ENCODE results near the gene ATL2. TPM values are rescaled to one million over a fixed set of nuclear protein-coding genes. Genes with fewer than 3 reads are reported as not detected.
"Not testable (repeated sequence)": the region's sequence is repeated elsewhere in the genome, so short reads cannot be mapped to it uniquely, and the experiment has no call there.

Gene ATL2
- total RNA-seq, 1 experiment from 2014 or later: 91.2 TPM

DNA sequence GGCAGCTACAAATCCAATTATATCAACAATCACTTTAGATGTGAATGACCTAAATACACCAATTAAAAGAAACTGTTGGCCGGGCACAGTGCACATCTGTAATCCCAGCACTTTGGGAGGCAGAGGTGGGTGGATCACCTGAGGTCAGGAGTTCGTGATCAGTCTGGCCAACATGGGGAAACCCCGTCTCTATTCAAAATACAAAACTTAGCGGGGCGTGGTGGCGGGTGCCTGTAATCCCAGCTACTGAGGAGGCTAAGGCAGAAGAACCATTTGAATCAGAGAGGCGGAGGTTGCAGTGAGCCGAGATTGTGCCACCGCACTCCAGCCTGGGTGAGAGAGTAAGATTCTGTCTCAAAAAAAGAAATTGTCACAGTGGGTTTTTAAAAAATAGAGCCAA, 49.5 kb downstream of the ATL2 start:
- no peak for DNase-seq (ENCODE audit: low spot score)

DNA sequence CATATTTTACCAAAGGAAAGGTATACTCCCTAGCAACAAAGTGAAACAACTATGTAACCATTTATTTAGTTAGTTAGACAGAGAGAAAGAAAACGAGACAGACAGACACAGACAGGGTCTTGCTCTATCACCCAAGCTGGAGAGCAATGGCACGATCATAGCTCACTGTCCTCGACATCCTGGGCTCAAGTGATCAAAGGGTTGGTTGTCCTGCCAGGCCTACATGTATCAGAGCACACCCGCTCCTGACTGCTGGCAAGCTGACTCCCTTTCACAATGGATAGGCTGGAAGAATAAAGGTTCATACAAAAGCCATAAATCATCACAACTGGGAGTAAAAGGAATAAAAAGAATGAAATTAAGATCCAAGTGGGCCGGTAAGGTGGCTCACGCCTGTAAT, 53.5 kb downstream of the ATL2 start:
- DNase-seq (ENCODE audit: low spot score): no peak

DNA sequence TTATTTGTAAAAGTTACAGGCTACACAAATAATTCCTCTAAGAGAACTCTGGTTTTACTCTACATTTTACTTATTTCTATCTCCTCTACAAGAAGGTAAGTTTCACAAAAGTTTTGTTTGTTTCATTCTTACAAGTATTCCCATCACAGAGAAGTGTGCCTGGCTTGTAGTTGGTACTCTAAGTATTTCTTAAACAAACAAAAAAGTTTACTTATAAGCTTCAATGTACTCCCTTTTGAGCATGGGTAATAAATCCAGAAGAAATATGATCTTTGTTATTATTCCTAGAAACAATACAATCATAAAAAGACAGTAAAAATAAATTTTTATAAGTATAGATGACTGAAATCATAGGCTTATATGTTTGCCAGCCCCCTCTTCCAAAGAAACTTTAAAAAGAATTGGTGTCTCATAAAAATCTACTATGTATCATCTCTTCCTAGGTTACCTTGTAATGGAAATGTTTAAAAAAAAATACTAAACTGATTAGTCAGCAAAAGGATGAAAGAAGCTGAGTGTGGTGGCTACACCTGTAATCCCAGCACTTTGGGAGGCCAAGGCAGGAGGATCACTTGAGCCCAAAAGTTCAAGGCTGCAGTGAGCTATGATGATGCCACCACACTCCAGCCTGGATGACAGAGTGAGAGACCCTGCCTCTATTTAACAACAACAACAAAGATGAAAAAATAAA, 54.7 kb downstream of the ATL2 start:
- DNase-seq (ENCODE audit: low spot score): no peak

DNA sequence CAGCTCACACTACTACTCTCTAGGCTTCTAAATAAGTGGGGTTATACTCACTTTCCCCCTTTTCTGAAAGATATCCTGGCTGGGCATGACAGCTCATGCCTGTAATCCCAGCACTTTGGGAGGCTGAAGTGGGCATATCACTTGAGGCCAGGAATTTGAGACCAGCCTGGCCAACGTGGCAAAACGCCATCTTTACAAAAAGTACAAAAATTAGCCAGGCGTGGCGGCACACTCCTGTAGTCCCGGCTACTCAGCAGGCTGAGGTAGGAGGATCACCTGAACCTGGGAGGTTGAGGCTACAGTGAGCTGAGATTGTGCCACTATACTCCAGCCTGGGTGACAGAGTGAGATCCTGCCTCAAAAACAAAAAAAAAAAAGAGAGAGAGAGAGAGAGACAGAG, 57.8 kb downstream of the ATL2 start:
- DNase-seq (ENCODE audit: low spot score): not testable (repeated sequence)

DNA sequence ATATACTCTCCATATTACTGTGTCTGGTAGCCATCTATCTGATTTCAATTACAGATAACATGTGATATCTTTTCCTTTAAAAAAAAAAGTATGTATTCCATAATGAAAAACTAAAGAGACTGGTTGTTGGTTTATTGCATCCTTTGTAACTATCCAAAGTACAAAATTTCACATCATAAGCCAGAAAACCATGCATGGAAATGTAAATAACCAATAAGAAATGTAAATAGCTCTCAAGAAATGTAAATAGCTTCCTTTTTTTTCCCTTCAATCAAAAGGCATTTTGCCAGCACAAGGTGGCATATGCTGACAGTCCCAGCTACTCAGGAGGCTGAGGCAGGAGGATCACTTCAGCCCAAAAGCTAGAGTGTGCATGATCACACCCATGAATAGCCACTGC, 59.3 kb downstream of the ATL2 start:
- DNase-seq (ENCODE audit: low spot score): no peak

DNA sequence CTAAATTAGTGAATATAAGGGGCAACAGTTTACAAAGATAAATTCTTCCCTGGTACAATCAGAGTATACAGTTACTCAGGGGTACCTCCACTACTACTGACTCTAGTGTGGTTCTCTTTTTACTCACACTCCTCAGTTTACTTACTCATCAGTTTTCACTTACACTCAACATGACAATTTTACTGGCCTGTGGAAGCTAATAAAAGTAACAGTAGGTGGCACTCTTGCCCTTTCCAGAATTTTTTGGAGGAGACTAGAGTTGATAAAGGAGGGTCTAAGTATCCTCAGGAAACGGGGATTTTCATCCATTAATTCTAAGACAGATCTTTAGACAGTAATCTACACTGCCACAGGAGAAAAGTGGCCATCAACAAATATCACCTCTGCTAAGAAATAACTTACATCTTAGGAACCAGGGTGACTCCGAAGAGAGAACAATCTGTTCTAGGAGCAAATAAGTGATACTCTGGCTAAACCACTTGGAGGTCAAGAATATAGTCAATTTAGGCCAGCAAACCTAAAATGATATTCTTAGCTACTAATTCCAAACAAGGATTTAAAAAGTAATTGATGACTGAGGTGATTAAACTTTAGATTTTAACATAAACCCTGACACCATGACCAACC, 61.3 kb downstream of the ATL2 start:
- peak; percentile 47 for DNase-seq (ENCODE audit: low spot score)

DNA sequence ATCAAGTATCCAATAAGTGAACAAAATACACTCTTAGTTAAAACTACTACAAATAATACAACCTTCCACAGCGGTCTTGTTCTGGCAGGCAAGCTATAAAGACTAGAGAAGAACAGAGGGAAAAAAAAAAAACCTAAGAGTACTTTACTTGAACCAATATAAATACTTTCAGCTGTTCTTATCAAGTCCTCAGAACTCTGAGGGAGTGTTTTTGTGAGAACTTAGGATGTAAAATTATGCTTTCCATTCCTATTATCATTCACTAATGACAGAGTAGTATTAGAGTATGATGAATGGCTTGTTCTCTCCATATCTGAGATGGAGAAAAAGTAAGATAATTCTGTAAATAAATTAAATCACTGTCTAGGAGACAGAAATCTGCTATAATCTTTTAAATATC, 68.3 kb downstream of the ATL2 start:
- no peak for DNase-seq (ENCODE audit: low spot score)

DNA sequence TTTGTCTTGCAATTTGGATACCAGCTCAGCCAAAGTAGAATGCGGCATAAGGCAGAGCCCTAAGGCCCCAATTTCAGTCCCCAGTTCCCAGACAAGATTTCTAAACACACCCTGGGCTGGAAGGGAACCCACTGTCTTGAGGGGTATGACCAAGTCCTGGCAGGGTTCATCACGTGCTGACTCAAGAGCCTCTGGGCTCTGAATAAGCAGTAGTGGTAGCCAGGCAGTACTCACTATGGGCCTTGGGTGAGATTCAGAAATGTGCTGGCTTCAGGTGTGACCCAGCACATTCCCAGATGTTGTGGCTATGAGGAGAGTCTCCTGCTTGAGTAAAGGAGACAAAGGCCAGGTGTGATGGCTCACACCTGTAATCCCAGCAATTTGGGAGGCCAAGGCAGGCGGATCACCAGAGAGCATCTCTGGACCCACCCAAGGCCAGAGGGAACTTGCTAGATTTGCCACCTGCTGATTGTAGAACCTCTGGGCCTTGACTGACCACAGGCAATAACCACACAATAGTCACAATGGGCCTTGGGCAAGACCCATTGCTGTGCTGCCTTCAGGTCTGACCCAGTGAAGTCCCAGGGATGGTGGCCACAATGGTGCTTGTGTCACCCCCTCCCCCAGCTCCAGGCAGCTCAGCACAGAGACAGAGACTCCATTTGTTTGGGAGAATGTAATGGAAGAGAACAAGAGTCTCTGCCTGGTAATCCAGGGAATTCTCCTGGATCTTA, 74.9 kb downstream of the ATL2 start:
- no peak for DNase-seq (ENCODE audit: low spot score)

DNA sequence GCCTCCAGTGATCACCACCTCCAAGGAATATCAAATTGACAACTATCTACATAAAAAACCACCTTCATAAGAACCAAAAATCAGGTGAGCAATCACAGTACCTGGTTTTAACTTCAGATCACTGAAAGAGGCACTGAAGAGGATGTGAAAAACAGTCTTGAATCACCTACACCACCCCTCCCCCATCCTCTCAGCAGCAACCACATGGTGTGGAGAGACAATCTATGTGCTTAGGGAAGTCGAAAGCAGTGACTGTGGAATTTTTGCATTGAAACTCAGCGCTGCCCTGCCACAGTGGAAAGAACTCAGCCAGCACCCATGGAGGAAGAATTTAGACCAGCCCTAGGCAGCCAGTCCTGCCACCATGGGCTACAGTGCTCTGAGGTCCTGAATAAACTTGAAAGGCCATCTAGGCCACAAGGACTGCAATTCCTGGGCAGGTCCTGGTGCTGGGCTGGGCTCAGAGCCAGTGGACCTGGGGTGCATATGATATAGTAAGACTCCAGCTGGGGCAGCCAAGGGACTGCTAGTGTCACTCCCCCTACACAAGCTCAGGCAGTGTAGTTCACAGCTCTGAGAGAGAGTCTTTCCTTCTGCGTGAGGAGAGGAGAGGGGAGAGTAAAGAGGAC, 75.6 kb downstream of the ATL2 start:
- no peak for DNase-seq (ENCODE audit: low spot score)

DNA sequence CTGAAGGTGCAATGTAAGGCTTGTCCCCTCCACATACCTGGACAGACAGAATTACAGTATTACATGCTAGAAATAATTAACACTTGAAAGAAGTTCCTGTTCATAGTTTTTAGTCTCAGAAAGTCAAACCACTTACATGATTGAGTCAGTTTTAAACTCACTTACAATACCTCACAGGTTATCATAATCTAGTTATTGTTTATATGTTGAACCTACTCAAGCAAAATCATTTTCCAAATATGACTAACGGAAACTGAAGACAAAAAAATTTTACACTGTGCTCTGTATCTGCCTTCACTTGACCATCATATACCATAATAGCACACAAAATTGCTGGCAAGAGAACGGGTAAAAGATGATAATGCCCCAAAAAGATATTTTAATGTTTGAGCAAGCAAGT, 78.5 kb downstream of the ATL2 start:
- no peak for DNase-seq (ENCODE audit: low spot score)

DNA sequence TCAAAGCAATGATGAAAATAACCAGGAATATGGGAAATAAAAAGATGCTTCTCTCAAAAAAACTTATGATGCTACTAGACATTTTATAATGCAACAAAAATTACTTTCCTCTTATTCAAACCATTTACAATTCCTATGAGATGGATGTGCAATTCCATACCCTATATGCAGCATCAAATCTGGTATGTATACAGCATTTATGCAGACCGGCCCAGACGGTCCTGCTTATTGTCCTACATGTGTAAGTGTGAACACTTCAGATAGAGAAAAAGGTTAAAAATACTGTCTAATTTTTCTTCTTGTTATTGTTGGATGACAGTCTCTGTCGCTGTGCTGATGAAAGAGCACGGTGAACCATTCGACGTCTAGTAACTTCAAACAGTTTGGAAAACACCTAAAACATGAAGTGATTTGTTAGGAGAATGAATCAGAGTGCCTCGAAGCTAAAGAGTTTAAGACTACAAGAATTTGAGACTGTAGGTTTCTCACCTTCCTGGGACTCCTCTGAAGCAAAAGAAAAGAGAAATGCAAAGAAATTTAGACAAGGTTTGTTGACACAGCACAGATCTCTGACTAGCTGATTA, 80.8 kb downstream of the ATL2 start:
- DNase-seq (ENCODE audit: low spot score): no peak

DNA sequence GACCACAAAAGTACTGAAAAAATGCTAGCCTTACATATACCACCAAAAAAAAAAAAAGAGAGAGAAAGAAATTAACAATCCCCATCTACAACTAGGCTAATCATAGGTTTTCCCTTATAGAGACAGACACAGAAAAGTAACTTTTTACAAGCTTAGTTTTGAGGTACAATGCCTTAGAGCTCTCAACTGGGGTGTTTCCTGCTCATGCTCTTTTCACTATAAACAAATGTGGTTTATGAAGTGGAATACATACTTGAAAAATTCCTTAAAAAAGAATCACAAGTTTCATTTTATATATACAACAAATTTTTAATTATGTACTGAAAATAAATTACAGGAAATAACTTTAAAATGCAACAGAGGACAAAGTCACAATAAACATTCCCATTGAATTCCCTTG, 82.5 kb downstream of the ATL2 start:
- DNase-seq (ENCODE audit: low spot score): no peak

DNA sequence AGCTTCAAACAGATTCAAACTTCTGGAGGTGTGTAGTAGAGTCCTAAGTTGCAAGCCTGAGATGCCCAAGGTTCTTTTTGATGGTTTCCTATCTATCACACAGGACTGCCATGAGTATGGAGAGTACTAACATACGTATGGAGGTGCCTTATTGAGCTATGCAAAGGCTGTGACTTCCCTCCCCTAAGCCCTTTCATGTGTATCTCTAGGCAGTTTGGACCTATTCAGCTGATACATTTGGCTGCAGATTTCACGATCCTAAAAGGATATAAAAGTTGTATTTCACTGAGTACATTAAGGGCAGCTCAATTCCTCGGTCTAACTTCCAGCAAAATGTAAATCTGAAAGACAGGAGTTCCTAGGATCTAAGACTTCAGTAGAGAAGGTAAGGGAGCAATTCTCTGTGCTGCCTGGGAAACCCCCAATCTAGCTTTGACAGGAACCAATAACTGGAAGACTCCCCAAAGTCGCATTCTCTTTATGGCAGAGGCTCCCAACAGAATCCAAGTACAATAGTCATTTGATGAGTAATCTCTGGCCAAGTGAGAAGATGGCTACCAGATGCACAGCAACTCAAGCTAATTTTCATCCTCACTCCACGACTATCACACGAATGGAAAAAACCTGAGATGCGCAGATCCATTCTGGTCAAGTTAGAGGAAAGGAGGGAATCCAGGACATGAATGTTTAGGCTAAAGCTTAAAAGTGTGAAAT, 83.8 kb downstream of the ATL2 start:
- DNase-seq (ENCODE audit: low spot score): no peak

DNA sequence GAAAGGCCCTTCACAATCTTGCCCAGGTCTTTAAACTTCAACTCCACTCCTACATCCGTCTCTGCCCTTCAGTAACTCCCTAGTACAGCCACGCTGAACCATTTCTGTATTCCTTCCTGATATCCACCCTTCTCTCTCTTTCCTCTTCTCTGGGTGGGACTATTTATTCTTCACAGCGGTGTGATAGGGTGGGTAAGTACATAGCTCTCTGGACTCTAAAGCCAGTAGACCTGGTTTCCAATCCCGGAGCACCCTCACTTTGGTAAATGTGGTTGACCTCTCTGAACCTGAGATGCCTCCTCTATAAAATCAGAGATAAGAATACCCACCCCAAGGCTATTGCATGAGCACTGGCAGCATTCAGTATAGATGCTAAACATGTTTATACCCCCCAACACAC, 86.7 kb downstream of the ATL2 start:
- no peak for DNase-seq (ENCODE audit: low spot score)

DNA sequence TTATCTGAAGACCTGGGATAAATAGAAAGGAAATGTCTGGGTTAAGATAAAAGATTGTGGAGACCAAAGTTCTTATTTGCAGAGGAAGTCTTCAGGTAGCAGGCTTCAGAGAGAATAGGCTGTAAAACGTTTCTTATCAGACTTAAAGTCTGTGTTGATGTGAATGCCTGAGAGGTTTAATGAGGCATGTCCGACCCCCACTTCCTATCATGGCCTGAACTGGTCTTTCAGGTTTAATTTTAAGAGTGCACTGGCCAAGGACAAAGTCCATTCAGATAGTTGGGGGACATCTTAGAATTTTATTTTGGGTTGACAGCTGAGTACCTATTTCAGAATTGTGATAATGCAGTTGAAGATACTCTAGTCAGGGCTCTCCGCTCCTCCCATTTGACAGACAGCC, 92.1 kb downstream of the ATL2 start:
- no peak for DNase-seq (ENCODE audit: low spot score)

DNA sequence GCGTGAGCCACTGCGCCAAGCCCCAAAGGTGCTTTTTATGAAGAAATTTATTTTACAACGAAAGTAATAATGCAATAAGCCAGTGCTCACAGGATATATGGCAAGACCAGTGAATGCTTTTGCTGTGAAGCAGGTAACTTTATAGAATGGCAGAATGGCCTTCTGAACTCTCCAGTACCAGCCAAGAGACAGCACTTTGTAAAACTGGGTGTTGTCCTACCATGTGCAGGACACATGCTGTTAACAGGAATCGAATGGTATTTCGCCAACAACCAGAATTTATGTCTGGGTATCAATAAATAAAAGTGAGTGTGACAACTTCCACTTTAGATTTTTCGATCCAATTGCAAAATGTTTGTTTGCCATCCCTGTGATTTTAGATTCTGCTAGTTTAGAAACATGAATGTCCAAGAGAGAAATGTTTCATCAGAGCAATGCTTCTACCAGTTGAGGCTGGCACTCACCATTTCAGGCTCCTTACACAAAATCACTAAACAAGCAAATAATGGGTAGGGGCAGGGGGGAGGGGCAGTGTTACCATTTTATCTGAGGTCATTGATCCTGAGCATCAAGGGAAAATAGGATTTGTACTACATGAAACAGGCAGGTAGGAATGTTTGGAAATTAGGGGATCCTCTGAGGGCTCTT, 95.9 kb downstream of the ATL2 start:
- DNase-seq (ENCODE audit: low spot score): no peak

DNA sequence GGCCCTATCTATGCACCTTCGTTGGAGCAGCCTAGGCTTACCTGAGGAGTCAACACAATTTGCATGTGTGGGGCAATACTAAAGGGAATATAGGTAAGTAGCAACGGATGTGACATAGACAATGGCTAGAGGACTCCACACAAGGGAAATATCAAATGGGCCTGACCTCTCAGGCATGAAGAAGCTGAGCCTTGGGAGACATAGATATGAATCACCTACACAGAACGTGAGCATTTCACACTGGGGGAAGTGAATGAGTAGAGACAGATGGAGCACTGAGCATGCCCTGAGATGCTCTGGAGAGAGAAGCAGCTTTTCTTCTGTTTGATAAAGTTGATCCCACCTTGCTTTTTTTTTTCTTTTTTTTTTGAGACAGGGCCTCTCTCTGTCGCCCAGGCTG, 97.9 kb downstream of the ATL2 start:
- no peak for DNase-seq (ENCODE audit: low spot score)

DNA sequence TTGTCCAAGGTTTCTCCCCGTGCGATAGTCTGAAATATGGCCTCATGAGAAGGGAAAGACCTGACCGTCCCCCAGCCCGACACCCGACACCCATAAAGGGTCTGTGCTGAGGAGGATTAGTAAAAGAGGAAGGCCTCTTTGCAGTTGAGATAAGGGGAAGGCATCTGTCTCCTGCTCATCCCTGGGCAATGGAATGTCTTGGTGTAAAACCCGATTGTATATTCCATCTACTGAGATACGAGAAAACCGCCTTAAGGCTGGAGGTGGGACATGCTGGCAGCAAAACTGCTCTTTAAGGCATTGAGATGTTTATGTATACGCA, 99.0 kb downstream of the ATL2 start:
- DNase-seq (ENCODE audit: low spot score): not testable (repeated sequence)

DNA sequence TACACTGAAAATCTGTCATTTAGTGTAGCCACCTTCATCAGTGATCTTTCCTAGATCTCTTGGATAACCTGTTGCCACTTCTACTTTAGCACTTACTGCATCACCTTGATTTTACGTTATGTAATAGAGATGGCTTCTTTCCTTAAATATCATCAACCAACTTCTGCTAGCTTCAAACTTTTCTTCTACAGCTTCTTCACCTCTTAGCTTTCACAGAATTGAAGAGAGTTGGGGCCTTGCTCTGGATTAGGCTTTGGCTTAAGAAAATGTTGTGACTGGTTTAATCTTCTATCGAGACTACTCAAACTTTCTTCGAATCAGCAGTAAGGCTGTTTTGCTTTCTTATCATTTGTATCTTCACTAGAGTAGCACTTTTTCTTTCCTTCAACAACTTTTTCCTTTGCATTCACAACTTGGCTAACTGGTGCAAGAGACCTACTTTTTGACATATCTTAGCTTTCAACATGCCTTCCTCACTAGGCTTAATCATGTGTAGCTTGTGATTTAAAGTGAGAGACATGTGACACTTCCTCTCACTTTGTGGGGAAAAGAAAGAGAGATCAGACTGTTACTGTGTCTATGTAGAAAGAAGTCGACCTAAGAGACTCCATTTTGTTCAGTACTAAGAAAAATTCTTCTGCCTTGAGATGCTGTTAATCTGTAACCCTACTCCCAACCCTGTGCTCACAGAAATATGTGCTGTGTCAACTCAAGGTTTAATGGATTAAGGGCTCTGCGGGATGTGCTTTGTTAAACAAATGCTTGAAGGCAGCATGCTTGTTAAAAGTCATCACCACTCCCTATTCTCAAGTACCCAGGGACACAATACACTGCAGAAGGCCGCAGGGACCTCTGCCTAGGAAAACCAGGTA, 99.6 kb downstream of the ATL2 start:
- no peak for DNase-seq (ENCODE audit: low spot score)

All from A172 (cell line).